H4 (cell line): ENCODE data around the gene ZNF750. TPM values are rescaled to one million over a fixed set of nuclear protein-coding genes. Genes with fewer than 3 reads are reported as not detected.

Experiments used
- DNase-seq: peaks from one replicate; pipeline ENCODE4 v3.0.0-alpha.2; 2015; ENCODE audit warnings: low spot score
- total RNA-seq: library from RNA; depleted of rRNA; stranded (reverse); fragments of >200 nt; shearing (Covaris generic); gene quantifications from 2 replicates; pipeline ENCODE4 v1.2.3, GENCODE V29; 2014

Gene ZNF750
- total RNA-seq, 1 experiment from 2014 or later, result not detected

DNA sequence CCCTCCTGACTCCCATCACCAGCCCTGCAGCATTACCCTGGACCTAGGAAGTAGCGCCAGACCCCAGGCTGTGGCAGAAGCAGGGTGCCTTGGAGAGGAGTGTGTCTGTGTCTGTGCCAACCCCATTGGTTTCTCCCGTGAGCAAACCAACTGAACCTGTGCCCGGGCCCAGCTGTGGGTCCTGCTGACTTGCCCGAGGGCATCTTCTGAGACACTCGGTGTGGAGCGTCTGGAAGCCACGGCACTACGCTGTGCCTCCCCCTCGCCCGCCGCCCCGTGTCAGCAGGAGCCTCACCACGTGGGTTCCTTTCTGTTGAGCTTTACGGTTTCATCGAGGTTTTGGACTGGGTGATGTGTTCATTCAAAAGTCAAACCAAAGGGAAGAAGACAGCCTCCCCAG lies 27.8 kb downstream of the ZNF750 start:
- no peak for DNase-seq

DNA sequence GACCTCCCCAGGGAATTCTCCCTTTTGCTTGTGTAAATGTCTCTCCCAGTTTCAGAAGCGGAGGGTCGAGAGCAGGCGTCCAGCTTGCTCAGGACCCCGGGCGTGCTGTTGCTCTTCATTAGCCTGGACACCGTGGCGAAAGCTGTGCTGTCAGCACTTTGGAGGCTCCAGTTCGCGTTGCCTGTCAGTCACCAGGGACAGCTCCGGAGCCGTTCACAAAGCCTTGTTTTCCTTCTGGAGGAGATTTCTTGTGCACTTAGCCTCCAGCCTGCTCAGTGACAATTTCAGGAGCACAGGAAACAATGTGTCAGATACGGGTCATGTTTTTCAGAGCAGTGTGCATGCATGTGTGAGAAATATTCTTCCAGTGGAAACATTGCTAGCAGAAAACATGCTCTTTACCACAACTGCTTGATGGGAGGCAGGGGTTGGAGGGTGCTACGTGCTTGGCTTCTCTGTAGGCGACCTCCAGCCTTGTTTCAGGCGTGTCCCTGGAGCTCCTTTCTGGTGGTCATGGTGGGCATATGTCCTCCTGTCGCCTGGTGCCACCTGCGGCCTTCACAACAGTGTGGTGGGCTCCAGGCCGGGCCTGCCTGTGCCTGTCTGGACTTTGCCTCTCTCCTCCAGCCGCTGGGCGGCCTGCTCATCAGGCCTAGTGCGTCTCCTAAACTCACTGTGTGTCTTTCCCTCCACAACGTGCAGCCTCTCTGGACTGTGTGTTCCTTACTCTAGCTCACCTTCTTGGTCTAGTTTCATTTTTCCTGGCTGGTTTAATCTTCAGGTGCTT lies 29.0 kb downstream of the ZNF750 start:
- DNase-seq, result no peak

DNA sequence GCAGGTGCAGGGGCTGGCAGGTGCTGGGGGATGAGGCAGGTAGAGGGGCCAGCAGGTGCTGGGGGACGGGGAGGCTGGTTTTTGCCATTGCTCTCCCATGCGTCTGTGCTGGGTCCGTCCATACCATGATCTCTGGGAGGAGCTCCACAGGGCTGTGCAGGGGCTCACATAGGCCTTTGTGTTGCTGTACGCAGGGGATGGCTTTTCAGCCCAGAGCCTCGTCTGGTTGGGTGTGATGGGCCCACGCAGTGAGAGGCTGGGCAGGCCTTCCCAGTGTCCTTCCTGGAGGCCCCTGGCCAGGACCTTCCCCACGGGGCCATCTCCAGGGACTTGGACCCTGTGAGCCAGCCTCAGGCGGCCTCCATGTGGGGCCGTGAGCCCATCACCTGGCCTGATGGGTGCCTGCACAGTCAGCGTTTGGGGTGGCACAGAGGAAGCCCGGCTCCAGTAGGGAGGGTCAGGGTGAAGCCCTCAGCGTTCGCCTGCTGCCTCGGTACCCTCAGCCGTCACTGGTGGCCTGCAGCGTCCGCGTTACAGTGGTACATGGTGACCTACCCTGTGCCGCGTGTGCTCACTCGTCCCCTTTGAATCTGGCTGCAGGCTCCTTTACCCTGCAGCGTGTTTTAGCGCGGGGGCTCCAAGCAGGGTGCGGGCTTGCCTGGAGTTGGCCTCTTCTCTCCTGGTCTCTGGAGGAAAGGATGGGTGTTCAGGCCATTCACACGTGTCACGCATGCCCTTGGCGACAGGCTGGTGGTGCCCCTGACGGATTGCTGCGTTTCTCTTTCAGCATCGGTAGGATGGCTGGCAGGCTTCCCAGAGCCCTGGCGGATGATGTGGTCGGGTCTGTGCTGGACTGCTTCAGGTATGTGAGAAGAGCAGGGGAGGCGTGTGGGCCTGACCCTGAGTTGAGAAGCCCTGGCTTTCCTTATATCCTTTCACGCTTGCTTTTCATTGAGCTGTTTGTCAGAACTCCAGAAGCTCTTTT lies 30.6 kb downstream of the ZNF750 start:
- DNase-seq, result no peak

DNA sequence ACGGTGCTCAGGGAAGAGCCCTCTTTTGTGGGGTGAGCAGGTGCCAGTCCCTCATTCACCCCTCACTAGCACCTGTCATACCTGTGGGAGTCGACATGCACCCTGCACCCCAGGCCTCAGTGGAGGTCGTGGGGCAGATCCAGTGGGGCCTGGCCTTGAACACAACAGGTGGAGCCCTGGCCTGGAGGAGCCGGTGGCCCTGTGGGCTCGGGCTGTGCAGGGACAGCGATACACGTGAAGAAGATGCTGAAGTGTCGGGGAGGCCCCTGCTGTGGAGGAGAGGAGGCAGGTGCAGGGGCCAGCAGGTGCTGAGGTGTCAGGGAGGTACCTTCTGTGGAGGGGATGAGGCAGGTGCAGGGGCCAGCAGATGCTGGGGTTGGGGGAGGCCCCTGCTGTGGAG lies 31.8 kb downstream of the ZNF750 start:
- DNase-seq, result no peak

DNA sequence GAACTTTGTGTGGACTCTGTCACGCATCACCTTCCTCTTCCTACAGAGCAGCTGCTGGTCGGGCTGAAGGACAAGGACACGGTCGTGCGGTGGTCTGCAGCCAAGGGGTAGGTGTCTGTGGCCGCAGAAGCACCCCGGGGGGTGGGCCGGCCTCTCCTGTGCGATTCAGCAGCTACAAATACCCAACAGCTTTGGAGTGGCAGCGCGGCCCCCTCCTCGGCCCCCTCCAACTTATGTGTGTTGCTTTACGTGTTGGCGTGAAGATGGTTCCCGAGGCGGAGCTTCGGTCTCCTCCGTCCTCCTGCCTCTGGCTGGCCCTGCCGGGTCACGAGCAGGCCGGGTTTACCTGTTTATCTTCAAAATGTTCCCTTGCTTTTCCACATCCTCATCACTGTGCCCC lies 32.3 kb downstream of the ZNF750 start:
- no peak for DNase-seq

DNA sequence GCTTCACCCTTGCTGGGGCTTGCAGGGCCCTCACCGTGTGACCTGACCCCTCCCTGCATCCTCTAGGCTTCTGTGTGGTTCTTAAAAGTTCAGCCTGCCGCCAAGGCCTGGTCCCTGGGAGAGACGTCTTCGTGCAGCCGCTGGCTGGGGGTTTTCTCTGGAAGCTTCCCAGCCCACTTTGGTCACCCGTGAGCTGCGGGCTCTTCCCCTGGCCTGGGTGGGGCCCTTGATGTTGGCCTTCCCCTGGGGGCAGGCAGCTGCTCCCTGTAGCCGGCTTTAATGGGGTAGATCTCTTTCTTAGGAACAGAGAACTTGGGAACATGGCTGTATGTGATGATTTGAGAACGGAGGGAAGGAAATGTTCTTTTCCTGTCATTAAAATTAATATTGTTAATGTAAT lies 32.7 kb downstream of the ZNF750 start:
- no peak for DNase-seq

DNA sequence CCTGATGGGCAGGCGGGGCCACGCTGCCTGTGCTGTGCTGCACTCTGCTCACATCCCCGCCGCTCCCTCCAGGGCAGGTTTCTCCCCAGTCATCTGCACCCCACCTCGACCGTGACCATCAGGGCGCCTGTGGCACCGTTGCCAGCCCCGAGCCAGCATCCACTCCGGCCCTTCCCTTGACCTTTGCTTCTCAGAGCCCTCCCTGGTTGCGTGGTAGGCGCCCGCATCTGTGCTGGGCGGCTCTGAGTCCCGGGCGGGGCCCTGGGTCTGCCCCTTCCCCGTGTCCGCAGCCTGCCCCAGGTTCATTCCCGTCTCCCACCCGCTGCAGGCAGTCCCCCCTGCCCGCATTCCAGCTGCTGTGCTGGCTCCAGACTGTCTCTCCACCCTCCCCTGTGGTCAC lies 33.2 kb downstream of the ZNF750 start:
- DNase-seq, result no peak

DNA sequence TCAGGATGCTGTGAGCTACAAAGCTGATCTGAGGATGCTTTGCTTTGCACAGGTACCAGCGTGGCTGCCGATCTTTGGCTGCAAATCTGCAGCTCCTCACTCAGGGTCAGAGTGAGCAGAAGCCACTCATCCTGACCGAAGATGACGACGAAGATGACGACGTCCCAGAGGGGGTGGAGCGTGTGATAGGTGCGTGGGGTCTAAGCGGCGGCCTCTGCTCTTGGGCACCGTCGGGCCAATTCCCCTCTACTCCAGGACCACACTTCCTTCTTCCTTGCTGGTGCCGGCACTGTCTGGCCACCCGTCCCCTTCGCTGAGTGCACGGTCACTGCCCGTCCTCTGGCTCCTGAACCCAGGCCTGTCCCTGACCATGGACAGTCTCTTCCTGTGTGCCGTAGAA lies 34.0 kb downstream of the ZNF750 start:
- no peak for DNase-seq

DNA sequence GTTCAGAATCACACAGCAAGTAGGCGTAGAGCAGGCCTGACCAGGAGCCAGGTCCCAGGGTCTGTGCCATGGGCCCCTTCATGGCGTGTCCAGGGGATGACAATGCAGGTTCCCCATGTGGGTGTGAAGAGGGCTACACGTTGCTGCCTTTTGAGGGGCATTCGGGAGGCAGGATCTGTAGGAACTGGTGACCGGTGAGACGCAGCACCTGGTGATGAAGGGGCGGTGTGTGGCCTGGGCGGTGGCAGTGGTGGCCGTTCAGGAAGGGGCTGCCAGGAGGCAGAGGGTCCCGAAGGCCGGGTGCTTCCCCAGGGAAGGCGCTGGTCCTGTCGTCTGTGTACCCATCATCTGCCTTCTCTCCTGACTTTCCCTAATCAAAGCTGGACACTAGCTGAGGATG lies 34.6 kb downstream of the ZNF750 start:
- DNase-seq, result no peak

DNA sequence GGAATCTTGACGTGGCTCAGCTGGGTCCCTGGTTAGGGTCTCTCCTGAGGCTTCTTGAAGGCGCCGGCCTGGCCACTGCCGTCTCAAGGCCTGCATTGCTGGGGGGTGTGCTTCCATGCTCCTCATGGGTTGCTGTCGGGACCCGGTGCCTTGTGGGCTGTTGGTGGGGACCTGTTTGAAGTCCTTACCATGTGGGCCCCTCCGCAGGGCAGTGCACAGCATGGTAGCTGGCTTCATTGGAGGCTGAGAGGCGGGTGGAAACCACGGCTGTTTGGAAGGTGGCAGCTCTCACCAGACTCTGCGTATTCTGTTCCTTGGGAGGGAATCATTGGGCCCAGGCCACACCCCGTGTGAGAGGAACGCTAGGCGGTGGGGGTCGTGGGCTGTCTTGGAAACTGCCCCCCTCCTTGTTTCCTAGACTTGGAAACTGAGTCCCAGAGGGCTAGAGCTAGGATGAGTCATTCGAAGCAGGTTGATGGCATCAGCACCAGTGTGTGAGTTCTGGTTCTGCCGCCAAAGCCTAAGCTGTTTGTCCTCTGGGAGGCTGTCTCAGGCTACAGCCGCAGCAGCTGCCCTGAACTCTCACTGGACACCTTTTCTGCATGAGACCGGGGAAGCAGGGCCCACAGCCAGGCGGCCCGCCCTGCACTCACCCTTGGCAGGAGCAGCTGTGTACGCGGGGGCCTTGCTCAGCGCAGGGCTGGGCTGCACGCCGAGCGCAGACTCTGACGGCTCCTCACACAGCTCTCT lies 35.2 kb downstream of the ZNF750 start:
- DNase-seq, result no peak

DNA sequence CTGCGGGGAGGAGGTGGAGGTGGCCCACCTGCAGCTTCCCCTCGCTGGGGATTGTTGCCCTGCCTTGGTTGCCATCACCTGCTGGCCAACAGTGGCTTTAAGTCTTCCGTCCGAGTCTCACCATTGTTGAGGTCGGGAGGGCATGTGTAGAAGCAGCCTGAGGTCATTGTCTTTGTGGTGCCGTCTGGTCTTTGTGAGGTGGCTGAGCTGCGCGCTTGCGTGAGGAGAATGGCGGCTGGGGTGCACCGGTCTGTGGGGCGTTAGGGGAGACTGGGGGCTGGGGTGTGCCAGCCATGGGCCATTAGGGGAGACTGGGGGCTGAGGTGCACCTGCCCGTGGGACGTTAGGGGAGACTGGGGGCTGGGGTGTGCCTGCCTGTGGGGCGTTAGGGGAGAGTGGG lies 36.2 kb downstream of the ZNF750 start:
- DNase-seq, result no peak

DNA sequence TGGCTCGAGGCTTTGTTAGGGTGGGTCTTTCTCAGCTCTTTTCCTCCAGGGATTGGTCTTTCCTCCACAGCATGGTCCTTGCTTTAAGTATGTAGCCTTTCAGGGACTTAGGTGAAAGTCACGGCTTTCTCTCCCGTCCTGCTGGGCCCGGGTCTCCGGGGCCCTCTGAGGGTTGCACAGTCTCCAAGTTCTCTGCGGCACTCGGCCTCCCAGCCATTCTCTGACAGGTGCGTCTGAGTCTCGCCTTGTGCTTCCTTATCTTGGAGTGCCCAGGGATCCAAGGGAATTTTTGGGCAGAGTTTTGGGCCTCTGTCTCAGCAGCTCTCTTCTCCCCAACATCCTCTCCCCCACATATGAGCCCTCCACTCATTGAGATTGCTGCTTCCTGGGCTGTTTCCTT lies 36.6 kb downstream of the ZNF750 start:
- DNase-seq, result no peak

DNA sequence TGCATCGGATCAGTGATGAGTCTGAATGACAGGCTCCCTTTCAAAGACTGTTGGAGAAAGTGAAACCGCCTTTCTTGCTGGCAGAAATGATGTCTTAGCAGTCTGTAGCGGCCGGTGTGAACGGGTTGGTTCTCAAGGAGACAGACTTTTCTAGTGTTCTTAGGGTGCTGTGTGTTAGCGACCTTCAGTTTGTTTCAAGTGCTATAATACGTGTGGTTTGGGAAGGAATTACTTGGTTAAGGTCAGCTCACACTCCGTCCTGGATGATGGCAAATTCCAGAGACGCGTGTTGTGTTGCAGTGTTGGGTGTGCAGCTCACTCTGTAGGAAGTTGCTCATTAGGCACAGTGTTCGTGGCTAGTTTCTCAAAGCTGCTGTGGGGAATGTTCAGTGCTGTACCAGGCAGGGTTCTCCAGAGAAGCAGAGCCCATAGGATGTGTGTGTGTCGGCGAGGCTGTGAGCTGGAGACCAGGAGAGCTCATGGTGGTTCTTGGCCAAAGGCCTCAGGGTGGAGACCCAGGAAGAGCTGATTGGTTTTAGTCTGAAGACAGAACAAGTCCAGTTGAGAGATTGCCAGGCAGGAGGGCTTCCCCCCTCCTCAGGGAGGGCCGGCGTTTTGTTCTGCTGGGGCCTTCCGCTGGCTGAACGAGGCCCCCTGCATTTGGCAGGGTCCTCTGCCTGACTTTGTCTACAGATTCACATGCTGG lies 37.6 kb downstream of the ZNF750 start:
- DNase-seq, result no peak

DNA sequence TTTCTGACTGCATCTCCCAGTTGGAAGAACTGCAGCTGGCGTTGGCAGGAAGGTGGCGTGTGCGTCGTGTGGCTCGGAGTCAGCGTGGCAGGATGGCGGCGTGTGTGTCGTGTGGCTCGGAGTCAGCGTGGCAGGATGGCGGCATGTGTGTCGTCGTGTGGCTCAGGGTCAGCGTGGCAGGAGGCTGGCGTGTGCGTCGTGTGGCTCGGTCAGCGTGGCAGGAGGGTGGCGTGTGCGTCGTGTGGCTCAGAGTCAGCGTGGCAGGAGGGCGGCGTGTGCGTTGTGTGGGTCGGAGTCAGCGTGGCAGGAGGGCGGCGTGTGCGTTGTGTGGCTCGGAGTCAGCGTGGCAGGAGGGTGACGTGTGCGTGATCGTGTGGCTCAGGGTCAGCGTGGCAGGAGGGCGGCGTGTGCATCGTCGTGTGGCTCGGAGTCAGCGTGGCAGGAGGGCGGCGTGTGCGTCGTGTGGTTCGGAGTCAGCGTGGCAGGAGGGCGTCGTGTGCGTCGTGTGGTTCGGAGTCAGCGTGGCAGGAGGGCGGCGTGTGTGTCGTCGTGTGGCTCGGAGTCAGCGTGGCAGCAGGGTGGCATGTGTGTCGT lies 38.3 kb downstream of the ZNF750 start:
- no peak for DNase-seq

DNA sequence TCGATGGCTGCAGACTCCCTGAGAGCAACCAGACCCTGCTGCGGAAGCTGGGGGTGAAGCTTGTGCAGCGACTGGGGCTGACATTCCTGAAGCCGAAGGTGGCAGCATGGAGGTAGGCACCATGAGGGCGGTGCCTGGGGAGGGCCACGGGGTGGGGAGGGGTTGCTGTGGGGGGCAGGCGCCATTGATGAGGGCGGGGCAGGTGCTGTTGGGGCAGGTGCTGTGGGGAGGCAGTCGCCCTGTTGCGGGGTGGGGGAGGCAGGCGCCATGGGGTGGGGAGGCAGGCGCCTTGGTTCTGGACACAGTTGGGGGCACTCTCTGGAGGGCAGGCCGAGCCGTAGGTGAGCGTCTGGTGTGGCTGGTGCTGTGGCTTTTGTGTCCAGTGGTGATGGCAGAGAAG lies 38.9 kb downstream of the ZNF750 start:
- no peak for DNase-seq

DNA sequence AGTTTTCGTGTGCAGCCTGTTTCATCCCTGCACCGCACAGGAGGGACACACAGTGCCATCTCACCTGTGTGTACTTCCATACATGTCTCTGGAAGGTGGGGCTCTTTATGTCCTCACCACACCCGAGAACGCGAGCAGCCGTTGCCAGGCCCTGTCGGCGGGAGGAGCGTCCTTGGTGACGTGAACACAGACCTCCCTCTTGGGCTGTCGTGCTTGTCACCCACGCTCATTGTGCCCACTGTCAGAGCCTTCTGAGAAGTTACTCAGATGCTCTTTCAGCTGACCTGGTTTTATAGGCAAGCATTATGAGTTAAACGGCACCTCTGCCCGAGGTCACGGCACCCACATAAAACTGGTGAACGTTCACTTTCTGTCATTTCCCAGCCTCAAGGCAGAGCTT lies 40.2 kb downstream of the ZNF750 start:
- DNase-seq, result no peak

DNA sequence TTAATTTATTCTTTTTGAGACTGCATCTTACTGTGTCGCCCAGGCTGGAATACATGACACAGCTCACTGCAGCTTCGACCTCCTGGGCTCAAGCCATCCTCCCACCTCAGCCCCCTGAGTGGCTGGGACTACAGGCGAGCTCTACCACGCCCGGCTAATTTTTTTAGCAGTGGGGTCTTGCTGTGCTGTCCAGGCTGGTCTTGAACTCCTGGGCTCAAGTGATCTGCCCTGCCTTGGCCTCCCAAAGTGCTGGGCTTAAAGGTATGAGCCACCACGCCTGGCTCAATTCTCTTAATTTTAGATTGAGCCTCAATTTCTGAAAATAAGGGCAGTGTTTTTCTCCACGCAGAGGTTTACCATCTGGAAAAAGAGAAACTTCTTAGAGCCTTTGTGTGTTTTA lies 41.1 kb downstream of the ZNF750 start:
- DNase-seq, result no peak

DNA sequence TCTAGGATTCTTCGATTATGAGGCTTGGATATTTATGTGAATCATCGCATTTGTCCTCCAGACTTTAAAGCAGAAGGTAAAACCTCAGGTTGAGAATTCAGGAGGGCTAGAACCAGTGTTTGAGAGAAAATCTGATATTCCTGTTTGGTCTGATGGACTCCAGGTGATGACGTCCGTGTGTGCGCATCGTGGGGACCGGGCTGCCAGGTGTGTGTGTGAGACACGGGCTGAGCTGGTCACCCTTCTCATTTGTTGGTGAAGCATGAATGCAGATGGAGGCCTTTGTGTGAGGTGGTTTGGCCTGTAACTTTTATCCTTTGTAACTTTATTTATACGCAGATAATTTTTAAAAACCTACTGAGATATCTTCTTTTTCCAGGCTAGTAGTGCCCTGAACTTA lies 42.8 kb downstream of the ZNF750 start:
- no peak for DNase-seq

DNA sequence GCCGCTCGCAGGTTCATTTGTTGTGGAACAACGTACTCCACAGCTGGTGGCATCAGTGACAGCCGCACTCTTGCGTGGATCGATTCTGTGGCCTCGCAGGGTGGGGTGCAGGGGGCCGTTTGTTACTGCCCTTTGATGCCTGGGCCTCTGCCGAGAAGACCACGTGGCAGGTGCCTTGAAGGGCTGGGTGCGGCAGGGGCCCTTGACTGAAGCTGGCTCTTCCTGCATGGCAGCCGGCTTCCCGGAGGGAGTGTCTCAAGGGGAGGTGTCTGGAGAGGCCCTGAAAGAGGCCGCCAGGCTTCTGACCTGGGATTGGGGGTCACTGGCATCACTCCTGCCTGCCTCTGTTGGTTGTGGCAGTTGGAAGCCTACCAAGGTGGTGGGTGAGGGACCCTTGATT lies 44.2 kb downstream of the ZNF750 start:
- DNase-seq, result no peak

DNA sequence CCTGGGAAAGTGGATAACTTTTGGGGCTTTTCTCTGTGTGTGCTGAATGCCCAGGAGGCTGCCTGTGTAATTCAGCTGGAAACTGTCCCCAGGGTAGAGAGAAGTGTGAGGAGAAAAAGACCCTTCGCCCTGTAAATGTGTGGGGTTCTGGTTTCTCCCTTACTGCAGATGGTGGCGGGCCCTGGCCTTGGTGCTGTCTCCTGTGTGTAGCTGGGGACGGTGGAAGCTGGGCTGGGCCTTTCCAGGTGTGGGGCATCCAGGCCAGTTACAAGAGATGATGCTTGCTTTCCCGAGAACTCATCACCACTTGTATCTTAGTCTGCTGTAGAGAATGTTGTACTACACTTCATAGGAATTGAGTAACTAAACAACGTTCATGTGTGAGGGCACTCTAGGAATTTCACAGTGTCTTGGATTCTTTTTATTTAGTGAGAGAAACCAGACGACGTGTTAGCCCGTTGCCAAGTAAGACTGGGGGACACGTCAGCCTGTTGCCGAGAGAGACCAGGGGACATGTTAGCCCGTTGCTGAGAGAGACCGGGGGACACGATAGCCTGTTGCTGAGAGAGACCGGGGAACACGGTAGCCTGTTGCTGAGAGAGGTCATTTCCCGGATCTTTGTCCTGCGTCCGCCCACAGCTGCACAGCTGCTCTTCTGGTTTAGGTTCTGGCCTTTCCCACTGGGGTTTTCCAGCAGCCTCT lies 44.9 kb downstream of the ZNF750 start:
- DNase-seq, result no peak
